Measurements from ENCODE around the gene RSPRY1.

RSPRY1 gene

DNA sequence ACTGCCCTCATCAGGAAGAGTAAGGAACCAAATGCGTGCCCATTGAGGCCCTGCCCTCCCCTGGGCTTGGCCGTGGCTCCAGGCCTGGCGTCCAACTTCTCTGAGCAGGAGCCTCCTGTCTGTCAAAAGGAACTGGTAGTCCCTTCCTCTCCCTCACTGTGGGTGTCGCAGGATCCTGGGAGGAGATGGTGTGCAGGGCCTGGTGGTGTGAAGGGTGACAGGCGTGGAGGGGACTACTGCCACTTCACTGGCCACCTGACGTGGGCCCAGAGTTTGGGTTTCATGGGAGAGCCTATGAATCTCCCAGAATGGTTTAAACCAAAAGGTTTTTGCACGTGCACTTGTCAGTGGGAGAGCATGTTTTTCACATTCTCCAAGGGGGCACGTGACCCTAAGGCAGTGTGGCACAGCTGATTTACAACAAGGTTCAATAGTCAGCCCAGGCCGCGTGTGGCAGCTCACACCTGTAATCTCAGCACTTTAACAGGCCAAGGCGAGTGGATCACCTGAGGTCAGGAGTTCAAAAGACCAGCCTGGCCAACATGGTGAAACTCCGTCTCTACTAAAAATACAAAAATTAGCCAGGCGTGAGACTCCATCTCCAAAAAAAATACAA lies 71.4 kb downstream of the RSPRY1 start:
- no peak for TF ChIP-seq POU2F2 (IDR thresholded peaks at IDR 0.05; ENCODE audit: low read depth, low read length)
- no peak for TF ChIP-seq POLR2A (IDR thresholded peaks at IDR 0.05; ENCODE audit: low read depth, low read length)
- TF ChIP-seq POLR2AphosphoS5 (IDR thresholded peaks at IDR 0.05; ENCODE audit: low read depth, low read length), result no peak
- no peak for TF ChIP-seq PAX5 (IDR thresholded peaks at IDR 0.05; ENCODE audit: insufficient read depth, low read length, severe bottlenecking)
- no peak for TF ChIP-seq TAF1 (IDR thresholded peaks at IDR 0.05; ENCODE audit: low read depth, low read length)
- TF ChIP-seq SPI1 (IDR thresholded peaks at IDR 0.05; ENCODE audit: low read depth, low read length), result no peak
- no peak for DNase-seq (ENCODE audit: insufficient read length, low spot score)
- FAIRE-seq, result no peak

- FAIRE-seq (no peak), DNase-seq (ENCODE audit: insufficient read length, low spot score) (no peak)
- no peak for TF ChIP-seq POU2F2 (IDR thresholded peaks at IDR 0.05; ENCODE audit: low read depth, low read length)
- TF ChIP-seq POLR2AphosphoS5 (IDR thresholded peaks at IDR 0.05; ENCODE audit: low read depth, low read length), result no peak
- no peak for TF ChIP-seq TAF1 (IDR thresholded peaks at IDR 0.05; ENCODE audit: low read depth, low read length)
- no peak for TF ChIP-seq PAX5 (IDR thresholded peaks at IDR 0.05; ENCODE audit: insufficient read depth, low read length, severe bottlenecking)
These were observed 72.2 kb downstream of the RSPRY1 start for GRCh38 chr16:57258226-57258909.

- DNase-seq (ENCODE audit: insufficient read length, low spot score), result no peak
- no peak for FAIRE-seq
- TF ChIP-seq PAX5 (IDR thresholded peaks at IDR 0.05; ENCODE audit: insufficient read depth, low read length, severe bottlenecking) (no peak), SPI1 (IDR thresholded peaks at IDR 0.05; ENCODE audit: low read depth, low read length) (no peak), POLR2A (IDR thresholded peaks at IDR 0.05; ENCODE audit: low read depth, low read length) (no peak), POLR2AphosphoS5 (IDR thresholded peaks at IDR 0.05; ENCODE audit: low read depth, low read length) (no peak), POU2F2 (IDR thresholded peaks at IDR 0.05; ENCODE audit: low read depth, low read length) (no peak), TAF1 (IDR thresholded peaks at IDR 0.05; ENCODE audit: low read depth, low read length) (no peak)
These were observed 72.9 kb downstream of the RSPRY1 start for GRCh38 chr16:57258910-57259475.

GRCh38 chr16:57260294-57260929 lies 74.3 kb downstream of the RSPRY1 start:
- DNase-seq (ENCODE audit: insufficient read length, low spot score), result no peak

DNA sequence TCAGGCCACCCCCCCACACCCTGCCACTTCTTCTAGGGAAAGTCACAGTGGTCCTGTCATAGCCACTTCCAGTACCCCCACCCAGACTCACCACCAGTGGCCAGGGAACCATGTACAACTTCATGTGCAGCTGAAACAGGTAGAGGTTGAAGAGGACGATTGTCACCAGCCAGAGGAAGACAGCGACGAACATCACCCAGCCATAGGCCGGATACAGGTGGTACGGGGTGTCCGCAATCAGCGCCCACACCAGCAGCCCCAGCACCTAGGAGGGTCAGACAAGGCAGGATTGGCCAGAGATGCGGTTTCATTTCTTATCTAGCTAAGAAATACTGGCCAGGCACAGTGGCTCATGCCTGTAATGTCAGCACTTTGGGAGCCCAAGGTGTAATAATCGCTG lies 75.7 kb downstream of the RSPRY1 start:
- no peak for DNase-seq (ENCODE audit: insufficient read length, low spot score)
- FAIRE-seq, result no peak
- TF ChIP-seq POLR2AphosphoS5 (IDR thresholded peaks at IDR 0.05; ENCODE audit: low read depth, low read length), result no peak
- TF ChIP-seq SPI1 (IDR thresholded peaks at IDR 0.05; ENCODE audit: low read depth, low read length), result no peak
- no peak for TF ChIP-seq POU2F2 (IDR thresholded peaks at IDR 0.05; ENCODE audit: low read depth, low read length)
- no peak for TF ChIP-seq POLR2A (IDR thresholded peaks at IDR 0.05; ENCODE audit: low read depth, low read length)
- no peak for TF ChIP-seq PAX5 (IDR thresholded peaks at IDR 0.05; ENCODE audit: insufficient read depth, low read length, severe bottlenecking)
- no peak for TF ChIP-seq TAF1 (IDR thresholded peaks at IDR 0.05; ENCODE audit: low read depth, low read length)

More at GRCh38 chr16:57260294-57260929, 74.3 kb downstream of the RSPRY1 start:
- FAIRE-seq, result peak; percentile 72
- TF ChIP-seq PAX5 (IDR thresholded peaks at IDR 0.05; ENCODE audit: insufficient read depth, low read length, severe bottlenecking) (no peak), TAF1 (IDR thresholded peaks at IDR 0.05; ENCODE audit: low read depth, low read length) (no peak), SPI1 (IDR thresholded peaks at IDR 0.05; ENCODE audit: low read depth, low read length) (no peak), POLR2A (IDR thresholded peaks at IDR 0.05; ENCODE audit: low read depth, low read length) (no peak), POU2F2 (IDR thresholded peaks at IDR 0.05; ENCODE audit: low read depth, low read length) (no peak), POLR2AphosphoS5 (IDR thresholded peaks at IDR 0.05; ENCODE audit: low read depth, low read length) (no peak)

DNA sequence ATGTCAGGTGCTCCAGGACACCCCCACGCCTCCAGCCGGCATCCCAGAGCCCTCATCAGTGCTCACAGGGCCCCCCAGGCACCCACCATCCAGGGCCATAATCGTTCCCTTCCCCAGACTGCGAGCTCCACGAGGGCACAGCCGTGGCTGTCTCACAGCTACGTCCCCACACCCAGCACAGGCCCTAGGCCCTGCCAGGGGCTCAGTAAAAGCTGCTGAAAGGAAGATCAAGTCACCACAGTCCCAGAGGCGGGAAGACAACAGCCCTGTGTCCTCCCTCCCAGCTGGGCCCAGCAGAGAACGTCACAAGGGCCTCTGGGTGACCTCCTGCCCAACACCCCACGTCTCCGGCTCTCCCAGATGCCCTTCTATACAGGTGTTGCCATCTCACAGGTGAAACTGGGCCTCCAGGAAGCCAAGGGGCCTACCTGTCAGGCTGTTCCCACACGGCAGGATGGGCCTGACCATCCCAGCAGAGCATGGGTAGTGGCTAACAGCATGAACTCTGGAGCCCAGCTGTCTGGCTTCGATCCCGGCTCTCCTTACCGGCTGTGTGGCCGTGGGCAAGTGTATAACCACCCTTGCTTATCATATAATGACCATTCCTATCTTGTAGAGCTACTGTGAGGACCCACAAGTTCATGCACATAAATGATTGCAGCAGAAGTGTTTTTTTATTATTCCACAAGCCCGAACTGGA lies 76.9 kb downstream of the RSPRY1 start:
- DNase-seq (ENCODE audit: insufficient read length, low spot score) (no peak), FAIRE-seq (no peak)
- no peak for TF ChIP-seq POLR2A (IDR thresholded peaks at IDR 0.05; ENCODE audit: low read depth, low read length)
- TF ChIP-seq POLR2AphosphoS5 (IDR thresholded peaks at IDR 0.05; ENCODE audit: low read depth, low read length), result no peak
- no peak for TF ChIP-seq TAF1 (IDR thresholded peaks at IDR 0.05; ENCODE audit: low read depth, low read length)
- no peak for TF ChIP-seq SPI1 (IDR thresholded peaks at IDR 0.05; ENCODE audit: low read depth, low read length)
- no peak for TF ChIP-seq POU2F2 (IDR thresholded peaks at IDR 0.05; ENCODE audit: low read depth, low read length)
- TF ChIP-seq PAX5 (IDR thresholded peaks at IDR 0.05; ENCODE audit: insufficient read depth, low read length, severe bottlenecking), result no peak

GRCh38 chr16:57263541-57264351 lies 77.6 kb downstream of the RSPRY1 start:
- TF ChIP-seq PAX5 (IDR thresholded peaks at IDR 0.05; ENCODE audit: insufficient read depth, low read length, severe bottlenecking), result no peak
- TF ChIP-seq TAF1 (IDR thresholded peaks at IDR 0.05; ENCODE audit: low read depth, low read length), result no peak
- no peak for TF ChIP-seq POLR2AphosphoS5 (IDR thresholded peaks at IDR 0.05; ENCODE audit: low read depth, low read length)
- TF ChIP-seq POU2F2 (IDR thresholded peaks at IDR 0.05; ENCODE audit: low read depth, low read length), result no peak
- no peak for TF ChIP-seq POLR2A (IDR thresholded peaks at IDR 0.05; ENCODE audit: low read depth, low read length)
- no peak for TF ChIP-seq SPI1 (IDR thresholded peaks at IDR 0.05; ENCODE audit: low read depth, low read length)
- FAIRE-seq (no peak), DNase-seq (ENCODE audit: insufficient read length, low spot score) (no peak)

DNA sequence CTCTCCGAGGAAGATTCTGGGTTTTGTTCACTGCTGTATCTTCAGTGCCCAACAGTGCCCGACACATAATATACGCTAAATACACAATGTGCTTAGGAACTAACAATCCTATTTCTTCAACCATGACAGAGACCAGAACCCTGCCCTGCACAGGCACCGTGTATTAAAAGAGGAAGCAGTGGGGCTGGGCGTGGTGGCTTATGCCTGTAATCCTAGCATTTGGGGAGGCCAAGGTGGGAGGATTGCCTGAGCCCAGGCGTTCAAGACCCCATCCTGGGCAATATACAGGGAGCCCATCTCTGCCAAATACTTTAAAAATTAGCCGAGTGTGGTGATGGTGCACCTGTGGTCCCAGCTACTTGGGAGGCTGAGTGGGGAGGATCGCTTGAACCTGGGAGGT lies 78.3 kb downstream of the RSPRY1 start:
- DNase-seq (ENCODE audit: insufficient read length, low spot score) (no peak), FAIRE-seq (no peak)
- no peak for TF ChIP-seq POLR2A (IDR thresholded peaks at IDR 0.05; ENCODE audit: low read depth, low read length)

All from GM12891 (cell line).